HG03378 (cell line): Measurements from ENCODE around the gene CASP3.

Source experiments
- ATAC-seq: cut with Tn5 transposase; IDR thresholded peaks from one replicate; pipeline ENCODE4 v1.9.1; 2021; ENCODE audit warnings: mild to moderate bottlenecking, moderate library complexity; ENCODE audit not compliant: unreplicated experiment

Gene CASP3

GRCh38 chr4:184649026-184649970, at the start of gene CASP3, which contains the start of gene PRIMPOL:
Gene CASP3, minus strand, starts transcription at chr4:184649447. Its CDS starts 10,994 bp downstream, at chr4:184638453.
Gene PRIMPOL, plus strand, starts transcription at chr4:184649738. Its CDS starts 7,403 bp downstream, at chr4:184657141.
- ATAC-seq: peak; percentile 76

GRCh38 chr4:184697956-184698355, 48.7 kb upstream of the CASP3 start:
- ATAC-seq: no peak

GRCh38 chr4:184695178-184695896, 46.1 kb upstream of the CASP3 start:
- no peak for ATAC-seq

GRCh38 chr4:184694412-184694956, 45.2 kb upstream of the CASP3 start:
- no peak for ATAC-seq

- no peak for ATAC-seq
Observed at GRCh38 chr4:184693056-184693455, 43.8 kb upstream of the CASP3 start.

- ATAC-seq: no peak
Observed at GRCh38 chr4:184689681-184690080, 40.4 kb upstream of the CASP3 start.

- no peak for ATAC-seq
Observed at GRCh38 chr4:184688447-184688846, 39.2 kb upstream of the CASP3 start.

GRCh38 chr4:184688005-184688404, 38.8 kb upstream of the CASP3 start:
- ATAC-seq: no peak

- ATAC-seq: no peak
Observed at GRCh38 chr4:184684491-184685189, 35.4 kb upstream of the CASP3 start.

- no peak for ATAC-seq
Observed at GRCh38 chr4:184681916-184682315, 32.7 kb upstream of the CASP3 start.

GRCh38 chr4:184680698-184681097, 31.5 kb upstream of the CASP3 start:
- ATAC-seq: no peak

- no peak for ATAC-seq
Observed at GRCh38 chr4:184675821-184676492, 26.7 kb upstream of the CASP3 start.

- ATAC-seq: no peak
Observed at GRCh38 chr4:184675018-184675417, 25.8 kb upstream of the CASP3 start.

GRCh38 chr4:184674011-184674410, 24.8 kb upstream of the CASP3 start:
- ATAC-seq: no peak

- no peak for ATAC-seq
Observed at GRCh38 chr4:184672741-184673140, 23.5 kb upstream of the CASP3 start.

GRCh38 chr4:184671101-184671500, 21.9 kb upstream of the CASP3 start:
- no peak for ATAC-seq

GRCh38 chr4:184669251-184669650, 20.0 kb upstream of the CASP3 start:
- no peak for ATAC-seq

GRCh38 chr4:184668511-184669114, 19.4 kb upstream of the CASP3 start:
- no peak for ATAC-seq

- no peak for ATAC-seq
Observed at GRCh38 chr4:184668096-184668495, 18.8 kb upstream of the CASP3 start.

- no peak for ATAC-seq
Observed at GRCh38 chr4:184666670-184667069, 17.4 kb upstream of the CASP3 start.
